GM13977 (cell line): ENCODE results near the gene CADM1.

Source experiments
- DNase-seq: peaks from one replicate; pipeline ENCODE4 v3.0.0; 2012; ENCODE audit warnings: low spot score
- in situ Hi-C: fragments of 300-500 bp; cut with MboI; formaldehyde crosslinking; loops from one replicate; pipeline ENCODE4 v1.12.0; 2022; ENCODE audit warnings: low sequenced_read_pairs, low pct_unique_long_range_greater_than_20kb, mixed read lengths, inconsistent platforms; ENCODE audit not compliant: unreplicated experiment
- TF ChIP-seq, protein P1 (sequence below): IDR thresholded peaks from 2 replicates; pipeline ENCODE4 v1.5.1; 2012; ENCODE audit warnings: mild to moderate bottlenecking, control low read depth; ENCODE audit not compliant: insufficient read depth; ENCODE audit errors: extremely low read depth, missing control alignments

The CADM1 gene

DNA sequence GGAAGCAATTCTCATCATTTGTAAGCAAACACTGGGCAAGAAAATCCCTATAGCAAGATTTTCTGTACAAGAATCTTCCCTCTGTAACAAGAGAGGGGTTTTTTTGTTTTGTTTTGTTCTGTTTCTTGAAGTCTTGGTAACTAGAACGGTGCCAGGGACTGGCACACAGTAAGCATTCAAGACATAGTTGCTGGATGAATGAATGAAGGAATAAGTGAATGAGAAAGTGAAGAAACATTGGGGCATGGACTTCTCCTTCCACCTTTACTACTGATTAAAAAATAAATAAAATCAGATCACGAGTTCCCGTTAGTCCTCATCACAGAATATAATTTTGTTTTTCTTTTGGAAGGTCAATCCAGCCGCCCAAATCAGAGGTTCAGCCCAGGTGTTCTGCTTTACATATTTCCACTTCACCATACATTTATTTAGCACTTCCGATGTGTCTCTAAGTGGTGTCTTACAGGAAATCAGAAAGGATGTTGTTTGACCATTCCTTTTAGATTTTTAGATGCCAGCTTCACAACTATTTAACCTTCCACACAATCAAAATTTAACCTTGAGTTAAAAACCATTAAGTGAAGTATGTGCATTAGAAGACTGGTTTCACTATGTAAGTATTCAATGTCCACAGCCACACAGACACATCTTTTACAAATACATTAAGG lies 281.2 kb downstream of the CADM1 start:
- TF ChIP-seq, protein P1, sequence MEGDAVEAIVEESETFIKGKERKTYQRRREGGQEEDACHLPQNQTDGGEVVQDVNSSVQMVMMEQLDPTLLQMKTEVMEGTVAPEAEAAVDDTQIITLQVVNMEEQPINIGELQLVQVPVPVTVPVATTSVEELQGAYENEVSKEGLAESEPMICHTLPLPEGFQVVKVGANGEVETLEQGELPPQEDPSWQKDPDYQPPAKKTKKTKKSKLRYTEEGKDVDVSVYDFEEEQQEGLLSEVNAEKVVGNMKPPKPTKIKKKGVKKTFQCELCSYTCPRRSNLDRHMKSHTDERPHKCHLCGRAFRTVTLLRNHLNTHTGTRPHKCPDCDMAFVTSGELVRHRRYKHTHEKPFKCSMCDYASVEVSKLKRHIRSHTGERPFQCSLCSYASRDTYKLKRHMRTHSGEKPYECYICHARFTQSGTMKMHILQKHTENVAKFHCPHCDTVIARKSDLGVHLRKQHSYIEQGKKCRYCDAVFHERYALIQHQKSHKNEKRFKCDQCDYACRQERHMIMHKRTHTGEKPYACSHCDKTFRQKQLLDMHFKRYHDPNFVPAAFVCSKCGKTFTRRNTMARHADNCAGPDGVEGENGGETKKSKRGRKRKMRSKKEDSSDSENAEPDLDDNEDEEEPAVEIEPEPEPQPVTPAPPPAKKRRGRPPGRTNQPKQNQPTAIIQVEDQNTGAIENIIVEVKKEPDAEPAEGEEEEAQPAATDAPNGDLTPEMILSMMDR: no peak
- DNase-seq: no peak
- in situ Hi-C loops: no loop called here

GRCh38 chr11:115222218-115222862 lies 281.9 kb downstream of the CADM1 start:
- in situ Hi-C loops: no loop called here
- DNase-seq: peak; percentile 58

GRCh38 chr11:115221461-115222069 lies 282.6 kb downstream of the CADM1 start:
- in situ Hi-C loops: no loop called here
- TF ChIP-seq, protein P1: no peak
- DNase-seq: no peak

More at GRCh38 chr11:115222218-115222862, 281.9 kb downstream of the CADM1 start:
- TF ChIP-seq, protein P1: no peak

- TF ChIP-seq, protein P1: no peak
- in situ Hi-C loops: no loop called here
- DNase-seq: no peak
Observed at GRCh38 chr11:115220911-115221310, 283.3 kb downstream of the CADM1 start.

- in situ Hi-C loops: no loop called here
Observed at GRCh38 chr11:115220423-115220822, 283.8 kb downstream of the CADM1 start.

GRCh38 chr11:115219376-115219775 lies 284.8 kb downstream of the CADM1 start:
- in situ Hi-C loops: no loop called here
- TF ChIP-seq, protein P1: no peak

More at GRCh38 chr11:115220423-115220822, 283.8 kb downstream of the CADM1 start:
- no peak for DNase-seq
- TF ChIP-seq, protein P1: no peak

More at GRCh38 chr11:115219376-115219775, 284.8 kb downstream of the CADM1 start:
- DNase-seq: no peak
